MM.1S (cell line): ENCODE data around the gene SPINT2.

Experiments used
- EZH2 ChIP-seq: fragments of 300-600 bp; sonication (generic); optimal IDR thresholded peaks from 2 replicates; pipeline ENCODE3; 2017; ENCODE audit warnings: low read depth, mild to moderate bottlenecking, antibody characterized with exemption, low read length, mixed read lengths
- EZH2phosphoT487 ChIP-seq: fragments of 300-600 bp; sonication (generic); IDR thresholded peaks from 2 replicates; pipeline ENCODE4 v1.6.1; 2018; ENCODE audit warnings: antibody characterized with exemption, low read length
- TF ChIP-seq, protein P1 (sequence below): fragments of 300-600 bp; sonication (generic); IDR thresholded peaks from 2 replicates; pipeline ENCODE4 v1.5.1; 2016; ENCODE audit warnings: antibody characterized with exemption, low read length, mixed read lengths

DNA sequence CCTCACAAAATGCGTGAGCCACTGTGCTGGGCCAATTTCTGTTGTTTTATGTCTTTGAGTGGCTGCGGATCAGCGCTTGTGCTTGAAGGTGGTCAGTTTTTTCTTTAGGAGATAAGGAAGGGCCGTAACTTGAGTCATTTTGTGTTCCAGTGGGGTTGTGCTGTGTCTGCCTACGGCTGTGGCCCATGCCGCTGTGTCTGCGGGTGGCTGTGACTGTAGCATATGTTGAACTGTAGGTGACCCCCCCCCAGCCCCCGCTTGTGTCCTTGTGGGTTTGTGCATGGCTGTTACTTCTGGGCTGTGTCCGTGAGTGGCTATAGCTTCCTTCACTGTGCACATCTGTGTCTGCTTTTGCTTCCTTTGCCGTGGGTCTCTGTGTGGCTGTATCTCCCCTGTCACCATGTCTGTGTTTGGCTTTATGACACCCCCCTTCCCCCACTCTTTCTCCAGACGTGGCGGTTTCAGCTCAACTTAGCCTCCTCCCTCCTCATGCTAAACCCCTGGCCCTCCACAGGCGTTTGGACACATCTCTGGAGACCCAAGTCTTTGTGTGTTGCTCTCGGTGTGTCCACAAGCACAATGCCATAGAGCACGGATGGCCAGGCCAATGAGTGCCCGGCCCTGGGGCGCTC is 8.9 kb upstream of the SPINT2 start:
- TF ChIP-seq, protein P1, sequence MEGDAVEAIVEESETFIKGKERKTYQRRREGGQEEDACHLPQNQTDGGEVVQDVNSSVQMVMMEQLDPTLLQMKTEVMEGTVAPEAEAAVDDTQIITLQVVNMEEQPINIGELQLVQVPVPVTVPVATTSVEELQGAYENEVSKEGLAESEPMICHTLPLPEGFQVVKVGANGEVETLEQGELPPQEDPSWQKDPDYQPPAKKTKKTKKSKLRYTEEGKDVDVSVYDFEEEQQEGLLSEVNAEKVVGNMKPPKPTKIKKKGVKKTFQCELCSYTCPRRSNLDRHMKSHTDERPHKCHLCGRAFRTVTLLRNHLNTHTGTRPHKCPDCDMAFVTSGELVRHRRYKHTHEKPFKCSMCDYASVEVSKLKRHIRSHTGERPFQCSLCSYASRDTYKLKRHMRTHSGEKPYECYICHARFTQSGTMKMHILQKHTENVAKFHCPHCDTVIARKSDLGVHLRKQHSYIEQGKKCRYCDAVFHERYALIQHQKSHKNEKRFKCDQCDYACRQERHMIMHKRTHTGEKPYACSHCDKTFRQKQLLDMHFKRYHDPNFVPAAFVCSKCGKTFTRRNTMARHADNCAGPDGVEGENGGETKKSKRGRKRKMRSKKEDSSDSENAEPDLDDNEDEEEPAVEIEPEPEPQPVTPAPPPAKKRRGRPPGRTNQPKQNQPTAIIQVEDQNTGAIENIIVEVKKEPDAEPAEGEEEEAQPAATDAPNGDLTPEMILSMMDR, result no peak
- TF ChIP-seq EZH2 (no peak), EZH2phosphoT487 (no peak)
